ENCODE data around the gene C16orf46. TPM values are rescaled to one million over a fixed set of nuclear protein-coding genes. Genes with fewer than 3 reads are reported as not detected.

C16orf46 gene
- polyA plus RNA-seq, 1 donor from 2014 or later = 8.7 TPM

- Histone ChIP-seq H3K27me3 (ENCODE audit: insufficient read depth, low read depth, low read length) (no peaks in the 10 kb centered on the region), H4K20me1 (ENCODE audit: insufficient read depth) (no peaks in the 10 kb centered on the region), H3K9ac (ENCODE audit: low read length) (no peak overlapping the region), H3K4me2 (ENCODE audit: low read length) (no peak overlapping the region), H3K9me3 (ENCODE audit: low read length) (no peaks in the 10 kb centered on the region), H3F3A (ENCODE audit: insufficient read depth, low read length, poor library complexity, severe bottlenecking) (no peaks in the 10 kb centered on the region), H3K36me3 (ENCODE audit: insufficient read depth, low read length) (no peaks in the 10 kb centered on the region), H3K27ac (ENCODE audit: low read length) (no peak overlapping the region), H3K9me2 (ENCODE audit: insufficient read depth, low read length) (no peaks in the 10 kb centered on the region), H3K4me3 (ENCODE audit: low read length) (no peak overlapping the region), H3K79me2 (replicated peaks; ENCODE audit: insufficient read depth, low read length) (no peaks in the 10 kb centered on the region), H2AFZ (ENCODE audit: low read depth, low read length) (no peak overlapping the region)
- no peak for TF ChIP-seq EZH2 (IDR thresholded peaks at IDR 0.05; ENCODE audit: borderline replicate concordance, insufficient read depth, low read length, poor library complexity, severe bottlenecking)
- no peak for TF ChIP-seq MXI1 (conservative IDR thresholded peaks at IDR 0.05; ENCODE audit: poor library complexity, severe bottlenecking)
- no peak for TF ChIP-seq REST (IDR thresholded peaks at IDR 0.05; ENCODE audit: borderline replicate concordance)
- TF ChIP-seq EP300 (conservative IDR thresholded peaks at IDR 0.05; ENCODE audit: poor library complexity, severe bottlenecking) = no peak
- TF ChIP-seq TAF1 (IDR thresholded peaks at IDR 0.05; ENCODE audit: low read depth) = no peak
- no peak for TF ChIP-seq CTCF (IDR thresholded peaks at IDR 0.05; ENCODE audit: poor library complexity, severe bottlenecking)
- TF ChIP-seq SMC3 (conservative IDR thresholded peaks at IDR 0.05; ENCODE audit: poor library complexity) = no peak
- no peak for TF ChIP-seq POLR2AphosphoS5 (IDR thresholded peaks at IDR 0.05)
- no peak for TF ChIP-seq RAD21 (conservative IDR thresholded peaks at IDR 0.05)
Measured at GRCh38 chr16:81061307-81061640, 15.8 kb downstream of the C16orf46 start.

GRCh38 chr16:81060576-81061306 lies 16.3 kb downstream of the C16orf46 start:
- H3K4me2 ChIP-seq (ENCODE audit: low read length) = no peak overlapping the region
- H3K9ac ChIP-seq (ENCODE audit: low read length) = no peak overlapping the region
- H3K9me2 ChIP-seq (ENCODE audit: insufficient read depth, low read length) = no peaks in the 10 kb centered on the region
- H3K9me3 ChIP-seq (ENCODE audit: low read length) = no peaks in the 10 kb centered on the region
- H3K27me3 ChIP-seq (ENCODE audit: insufficient read depth, low read depth, low read length) = no peaks in the 10 kb centered on the region
- no peaks in the 10 kb centered on the region for H4K20me1 ChIP-seq (ENCODE audit: insufficient read depth)
- no peak overlapping the region for H3K4me3 ChIP-seq (ENCODE audit: low read length)
- no peaks in the 10 kb centered on the region for H3F3A ChIP-seq (ENCODE audit: insufficient read depth, low read length, poor library complexity, severe bottlenecking)
- no peak overlapping the region for H3K27ac ChIP-seq (ENCODE audit: low read length)
- TF ChIP-seq EP300 (conservative IDR thresholded peaks at IDR 0.05; ENCODE audit: poor library complexity, severe bottlenecking) = no peak
- no peak for TF ChIP-seq EZH2 (IDR thresholded peaks at IDR 0.05; ENCODE audit: borderline replicate concordance, insufficient read depth, low read length, poor library complexity, severe bottlenecking)
- no peak for TF ChIP-seq REST (IDR thresholded peaks at IDR 0.05; ENCODE audit: borderline replicate concordance)
- no peak for TF ChIP-seq TAF1 (IDR thresholded peaks at IDR 0.05; ENCODE audit: low read depth)
- no peak for TF ChIP-seq SMC3 (conservative IDR thresholded peaks at IDR 0.05; ENCODE audit: poor library complexity)
- no peak for TF ChIP-seq MXI1 (conservative IDR thresholded peaks at IDR 0.05; ENCODE audit: poor library complexity, severe bottlenecking)
- TF ChIP-seq POLR2AphosphoS5 (IDR thresholded peaks at IDR 0.05) = no peak
- TF ChIP-seq CTCF (IDR thresholded peaks at IDR 0.05; ENCODE audit: poor library complexity, severe bottlenecking) = no peak
- TF ChIP-seq RAD21 (conservative IDR thresholded peaks at IDR 0.05) = no peak
- H2AFZ ChIP-seq (ENCODE audit: low read depth, low read length) = no peak overlapping the region
- no peaks in the 10 kb centered on the region for H3K79me2 ChIP-seq (replicated peaks; ENCODE audit: insufficient read depth, low read length)
- H3K36me3 ChIP-seq (ENCODE audit: insufficient read depth, low read length) = no peaks in the 10 kb centered on the region

Data from neural cell (in vitro differentiated cells).